Activated T-cell treated with anti-CD3 and anti-CD28 coated beads, Interleukin-2, amount 50 U/mL, for 1 hour (primary cell): Measurements from ENCODE around the gene MRPS27.

Source experiments
- DNase-seq: peaks from one replicate; pipeline ENCODE4 v3.0.0-alpha.2; 2020

The MRPS27 gene

DNA sequence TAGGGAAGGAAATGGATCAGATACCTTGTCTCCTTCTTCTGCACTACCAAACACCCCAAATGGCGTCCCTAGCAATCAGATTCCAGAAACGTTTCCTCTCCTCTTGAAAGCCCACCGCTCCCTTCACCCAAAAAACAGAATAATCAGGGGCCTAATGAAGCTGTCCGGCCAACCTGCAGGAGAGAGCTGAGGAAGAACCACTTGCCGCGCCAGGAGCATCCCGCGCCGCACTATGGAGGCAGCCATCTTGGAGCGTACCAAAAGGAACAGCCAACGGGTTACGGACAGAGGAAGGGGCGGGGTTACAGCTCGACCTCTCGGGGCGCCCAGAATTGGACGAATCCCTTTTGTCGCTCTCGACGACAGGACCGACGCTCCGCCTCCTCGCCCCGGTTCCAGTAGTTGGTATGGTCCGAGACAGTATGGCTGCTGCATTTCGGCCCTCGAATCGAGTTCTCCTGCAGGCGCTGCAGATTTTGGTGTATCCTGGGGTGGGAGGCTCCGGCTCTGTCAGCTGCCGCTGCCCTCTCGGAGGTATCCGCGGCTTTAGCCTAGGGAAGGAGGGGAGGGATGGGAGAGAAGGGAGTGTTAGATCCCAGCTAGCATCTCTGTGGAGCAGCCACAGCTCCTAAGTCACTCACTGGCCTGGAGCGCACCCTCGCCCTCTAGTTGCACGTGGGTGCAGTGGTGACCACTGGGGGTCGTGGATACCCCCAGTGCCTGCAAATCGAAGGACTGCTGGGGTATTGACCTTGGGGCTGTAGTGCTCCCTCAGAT, at the start of gene MRPS27, which contains the start of gene PTCD2:
Gene MRPS27 (minus strand): TSS at position 265 of the 777 bp plus-strand sequence. CDS start 19 bp downstream, at position 246.
Gene PTCD2 (plus strand): TSS at position 398 of the 777 bp plus-strand sequence. CDS start 10 bp downstream, at position 408.
- DNase-seq: peak; percentile 89

DNA sequence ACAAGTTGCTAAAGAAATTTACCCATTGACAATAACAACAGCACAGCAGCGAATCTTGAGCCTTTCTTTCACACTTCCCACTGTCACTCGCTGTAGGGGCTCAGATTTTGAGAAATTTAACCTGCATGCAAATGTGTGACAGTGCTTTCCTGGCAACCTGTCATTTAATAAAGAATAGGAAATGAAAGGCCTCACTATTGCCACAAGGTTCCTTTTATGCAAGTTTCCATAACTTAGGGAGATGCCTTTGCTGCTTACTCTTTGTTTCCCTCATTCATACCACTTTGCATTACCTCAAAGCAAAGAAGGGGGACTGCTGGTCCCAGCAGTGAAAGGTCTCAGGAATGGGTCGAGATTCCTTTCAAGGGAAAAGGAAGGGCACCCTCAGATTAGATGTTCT, 49.7 kb upstream of the MRPS27 start:
- DNase-seq: no peak

DNA sequence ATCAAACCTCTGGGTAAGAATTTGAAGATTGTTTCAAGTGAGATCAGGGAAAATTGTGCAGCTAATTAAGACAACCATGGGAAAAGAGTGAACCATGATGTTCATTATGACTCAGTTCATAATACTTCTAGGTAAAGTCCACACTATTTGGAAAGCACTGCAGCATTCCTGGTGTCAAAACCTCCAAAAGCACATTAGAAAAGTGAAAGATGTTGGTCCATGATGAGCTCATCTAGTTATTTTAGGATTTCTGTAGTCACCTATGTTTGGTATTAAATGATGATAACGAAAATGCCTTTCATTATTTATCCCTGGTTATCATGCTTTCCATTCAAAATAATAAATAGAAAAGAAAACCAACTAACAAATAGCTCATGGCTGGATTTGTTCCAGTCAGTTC, 49.3 kb upstream of the MRPS27 start:
- no peak for DNase-seq

DNA sequence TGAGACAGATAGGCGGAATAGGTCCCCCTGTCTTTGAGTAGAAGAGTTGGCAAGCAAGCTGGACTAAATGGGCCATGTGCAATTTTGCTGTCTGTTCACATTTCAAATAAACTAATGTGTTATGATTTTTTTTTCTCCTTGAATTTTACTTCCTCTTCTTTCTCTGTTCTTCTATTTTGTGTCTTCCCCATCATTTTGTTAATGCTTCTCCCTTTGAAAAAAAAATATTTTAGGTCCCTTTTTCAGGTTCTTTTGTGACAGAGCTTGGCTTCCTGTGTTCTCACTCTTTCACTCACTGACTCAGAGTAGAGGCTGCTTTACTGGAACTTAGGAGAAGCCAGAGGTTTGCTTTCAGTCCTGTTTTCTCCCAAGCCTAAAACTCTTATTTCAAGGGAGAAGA, 48.2 kb upstream of the MRPS27 start:
- DNase-seq: no peak

DNA sequence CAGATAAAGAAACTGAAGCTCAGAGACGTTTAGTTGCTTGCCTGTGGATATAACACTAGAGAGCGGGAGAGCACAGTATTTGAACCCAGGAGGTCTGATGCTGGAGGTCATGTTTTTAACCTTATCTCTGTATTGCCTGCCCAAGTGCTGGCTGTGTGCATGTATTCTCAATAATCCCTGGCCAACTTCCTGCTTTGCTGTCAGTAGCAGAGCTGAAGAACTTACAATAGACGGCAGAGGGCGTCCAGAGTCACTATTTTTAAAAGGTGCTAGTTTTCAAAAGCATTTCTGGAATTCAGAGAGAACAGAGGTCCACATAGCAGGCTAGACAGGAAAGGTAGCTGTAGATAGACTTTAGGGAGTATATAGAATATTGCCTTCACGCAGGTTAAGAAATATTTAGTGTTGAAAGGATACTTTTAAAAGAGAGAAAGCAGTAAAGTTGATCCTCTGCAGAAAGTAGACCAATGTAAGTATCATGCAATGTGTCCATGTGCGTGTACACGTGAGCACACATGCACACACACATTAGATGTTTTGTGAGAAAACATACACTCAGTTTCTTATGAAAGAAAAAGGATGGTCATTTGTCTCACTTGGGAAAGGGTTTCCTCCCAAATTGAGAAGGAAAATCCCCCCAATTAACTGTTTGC, 46.4 kb upstream of the MRPS27 start:
- DNase-seq: no peak

DNA sequence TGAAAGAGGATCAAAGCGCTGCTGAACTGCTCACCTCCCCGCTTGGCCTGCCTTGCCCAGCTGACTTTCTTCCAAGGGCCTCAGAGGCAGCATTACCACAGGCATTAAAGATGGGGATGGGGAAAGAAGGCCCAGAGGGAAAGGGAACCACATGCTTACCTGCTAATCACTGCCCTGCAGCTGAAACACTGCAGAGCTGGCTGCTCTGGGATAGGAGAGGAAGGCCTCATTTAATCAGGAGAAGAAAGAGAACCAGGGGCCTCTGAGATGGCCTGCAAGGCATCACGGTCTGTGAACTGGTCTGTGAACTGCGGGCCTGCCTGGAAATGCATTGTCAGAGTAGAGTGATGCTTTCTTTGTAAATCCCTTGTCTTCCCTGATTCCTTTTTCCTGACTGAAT, 44.9 kb upstream of the MRPS27 start:
- no peak for DNase-seq

DNA sequence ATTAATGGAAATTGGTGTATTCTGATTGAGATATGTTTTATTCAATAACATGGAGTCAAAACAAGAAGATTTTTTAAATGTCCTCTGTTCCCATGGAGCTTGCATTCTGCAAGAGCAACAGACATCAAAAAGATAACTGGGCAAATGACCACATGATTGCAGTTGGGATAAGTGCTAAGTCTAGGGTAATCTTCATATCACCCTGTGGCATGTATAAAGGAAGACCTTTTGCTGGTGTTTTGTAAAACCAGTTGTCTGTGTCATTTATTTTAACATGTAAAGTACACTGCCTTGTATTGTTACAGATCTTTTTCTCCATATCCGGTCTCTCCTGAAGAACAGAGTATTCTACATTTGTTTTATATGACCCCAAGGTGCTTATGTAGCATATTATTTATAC, 44.1 kb upstream of the MRPS27 start:
- DNase-seq: no peak

DNA sequence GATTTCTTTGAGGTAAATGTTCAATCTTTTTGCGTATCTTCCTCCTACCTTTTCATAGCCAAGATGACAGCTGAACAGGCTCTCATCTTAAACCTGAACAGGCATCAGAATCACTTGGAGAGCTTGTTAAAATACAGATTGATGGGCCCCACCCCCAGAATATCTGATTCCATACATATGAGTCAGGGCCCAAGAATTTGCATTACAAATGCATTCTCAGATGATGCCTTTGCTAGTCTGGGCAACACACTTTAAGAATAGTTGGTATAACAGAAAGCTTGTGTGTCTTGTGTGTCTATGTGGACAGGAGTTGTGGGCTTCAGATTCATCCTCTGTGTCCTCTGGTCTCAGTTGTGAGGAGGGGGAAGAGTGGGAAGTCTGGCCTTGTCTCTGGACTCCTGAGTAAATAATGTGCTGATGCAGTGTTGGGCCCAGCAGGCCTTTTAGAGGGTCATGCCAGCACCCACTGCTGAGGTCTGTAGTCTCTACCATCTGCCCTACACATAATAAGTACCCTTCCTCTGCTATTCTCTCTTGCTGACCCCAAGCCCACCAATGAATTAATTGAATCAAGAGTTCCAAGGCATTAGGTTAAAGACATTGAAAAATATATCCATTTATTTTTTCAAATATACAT, 43.2 kb upstream of the MRPS27 start:
- no peak for DNase-seq

DNA sequence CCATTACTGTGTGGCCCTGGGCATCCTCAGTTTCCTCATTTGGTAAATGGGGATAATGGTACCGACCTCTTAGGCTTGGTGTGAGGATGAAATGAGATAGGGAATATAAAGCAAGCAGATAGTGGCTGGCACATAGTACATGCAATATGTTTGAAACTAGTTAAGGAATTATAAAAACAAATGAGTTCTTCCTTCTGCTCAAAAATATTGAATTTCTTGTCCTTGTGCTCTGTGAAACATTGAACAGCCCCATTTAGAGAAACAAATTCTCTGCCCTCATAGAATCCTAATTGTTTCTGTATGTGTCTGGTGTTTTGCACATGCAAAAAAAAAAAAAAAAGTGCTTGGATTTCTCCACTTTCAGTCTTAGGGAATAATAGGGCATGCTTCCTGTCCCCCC, 39.8 kb upstream of the MRPS27 start:
- DNase-seq: no peak

DNA sequence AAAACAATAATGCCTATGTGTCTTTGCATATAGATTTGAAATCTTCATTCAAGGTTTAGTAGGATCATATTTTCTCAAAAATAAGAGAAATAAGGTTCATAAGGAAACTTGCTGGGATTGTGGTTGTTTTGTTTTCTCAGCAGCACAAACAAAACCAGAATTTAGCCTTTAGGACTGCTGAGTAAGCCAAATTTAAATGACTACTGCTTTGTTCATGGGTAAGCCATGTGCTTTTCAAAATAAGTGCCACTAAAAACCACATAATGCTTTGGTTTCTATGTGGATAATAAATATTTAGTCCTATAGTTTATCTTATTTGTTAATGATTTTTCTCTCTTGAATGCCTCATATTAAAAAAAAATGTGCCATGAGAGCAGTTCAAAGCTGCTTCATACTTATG, 38.9 kb upstream of the MRPS27 start:
- DNase-seq: no peak

DNA sequence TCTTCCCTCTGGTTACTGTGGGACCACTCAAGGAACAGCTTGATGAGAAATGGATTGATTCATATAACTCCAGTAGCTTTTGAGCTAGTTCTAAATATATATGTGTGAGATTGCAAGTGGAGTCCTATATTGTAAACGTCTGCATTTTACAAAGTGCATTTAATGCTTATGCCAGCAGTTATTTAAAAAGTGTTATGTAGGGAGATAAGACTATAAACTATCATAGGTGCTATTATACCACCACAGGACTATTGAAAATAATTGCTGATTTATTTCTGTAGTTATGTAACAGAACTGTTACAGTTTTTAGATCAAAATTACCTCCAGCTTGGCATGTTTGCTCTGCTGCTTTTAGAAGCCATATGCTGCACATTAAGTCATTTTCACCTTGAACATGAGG, 36.3 kb upstream of the MRPS27 start:
- DNase-seq: no peak

DNA sequence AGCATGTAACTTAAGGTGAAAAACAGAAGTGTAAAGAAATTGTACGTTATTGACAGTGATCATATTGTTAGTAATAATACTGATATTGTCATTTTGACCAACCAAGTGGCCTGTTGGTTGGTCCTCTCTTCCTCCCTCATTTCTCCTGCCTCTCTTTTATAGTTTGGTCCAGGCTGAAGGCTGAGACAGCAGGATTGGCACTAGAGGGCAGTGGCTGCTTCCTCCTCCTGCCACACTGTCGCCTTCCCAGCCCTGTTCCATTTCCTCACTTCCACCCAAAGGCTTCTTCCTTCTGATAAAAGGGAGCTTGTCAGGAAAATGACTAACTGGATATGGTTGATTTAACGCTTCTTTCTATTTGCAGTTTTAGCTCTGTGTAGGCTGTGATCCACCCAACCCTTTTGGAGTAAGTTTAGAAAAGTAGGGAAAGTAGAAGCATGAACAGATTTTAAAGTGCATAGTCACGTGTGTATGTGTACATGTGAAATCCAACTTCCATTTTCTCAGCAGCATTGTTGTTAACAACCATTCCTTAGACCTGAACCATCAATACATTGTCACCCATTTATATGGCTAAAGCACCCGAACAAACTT, 35.8 kb upstream of the MRPS27 start:
- DNase-seq: no peak

DNA sequence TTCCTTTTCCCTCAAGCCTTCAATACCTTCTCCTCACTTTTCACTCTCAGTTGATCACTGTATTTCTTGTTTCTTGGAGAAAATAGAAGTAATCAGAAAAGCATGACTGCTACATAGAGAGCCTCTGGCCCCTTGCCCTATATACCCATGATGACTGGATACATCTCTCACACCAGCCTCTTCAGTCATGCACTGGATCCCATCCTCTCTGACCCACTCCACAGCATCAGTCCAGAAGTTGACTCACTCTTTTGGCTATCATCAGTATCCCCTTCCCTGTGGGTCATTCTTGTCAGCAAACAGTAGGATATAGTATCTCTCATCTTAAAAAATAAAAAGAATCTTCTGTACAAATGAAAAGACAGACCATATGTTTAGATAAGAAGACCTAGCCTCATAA, 33.0 kb upstream of the MRPS27 start:
- no peak for DNase-seq

DNA sequence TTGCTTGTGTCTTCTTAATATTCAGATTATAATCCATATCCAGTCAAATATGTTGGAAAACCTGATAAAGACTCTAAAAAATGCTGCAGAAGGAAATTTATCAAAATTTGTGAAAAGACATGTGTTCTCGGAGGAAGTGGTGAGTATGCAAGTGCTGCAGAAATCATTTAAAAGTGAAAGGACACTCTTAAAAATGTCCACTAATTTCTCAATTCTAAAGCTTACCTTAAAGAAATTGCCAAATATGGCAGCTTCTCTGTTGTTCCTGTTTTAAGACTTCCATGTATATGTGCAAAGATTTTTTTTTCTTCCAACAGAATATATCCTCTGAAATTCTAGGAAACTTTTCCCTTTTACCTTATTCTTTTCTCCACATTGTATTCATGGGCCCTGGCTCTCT, 32.6 kb upstream of the MRPS27 start:
- DNase-seq: no peak

DNA sequence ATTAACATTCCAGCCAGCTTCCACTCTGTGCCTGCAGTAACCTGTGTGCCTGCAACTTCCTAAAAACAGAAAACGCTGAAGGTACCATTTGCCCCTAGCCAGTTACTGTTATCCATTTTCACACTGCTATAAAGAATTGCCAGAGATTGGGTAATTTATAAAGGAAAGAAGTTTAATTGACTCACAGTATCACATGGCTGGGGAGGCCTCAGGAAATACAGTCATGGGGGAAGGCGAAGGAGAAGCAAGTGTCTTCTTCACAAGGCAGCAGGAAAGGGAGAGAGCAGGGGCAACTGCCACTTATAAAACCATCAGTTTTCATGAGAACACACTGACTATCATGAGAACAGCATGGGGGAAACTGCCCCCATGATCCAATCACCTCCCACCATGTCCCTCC, 31.3 kb upstream of the MRPS27 start:
- DNase-seq: no peak

DNA sequence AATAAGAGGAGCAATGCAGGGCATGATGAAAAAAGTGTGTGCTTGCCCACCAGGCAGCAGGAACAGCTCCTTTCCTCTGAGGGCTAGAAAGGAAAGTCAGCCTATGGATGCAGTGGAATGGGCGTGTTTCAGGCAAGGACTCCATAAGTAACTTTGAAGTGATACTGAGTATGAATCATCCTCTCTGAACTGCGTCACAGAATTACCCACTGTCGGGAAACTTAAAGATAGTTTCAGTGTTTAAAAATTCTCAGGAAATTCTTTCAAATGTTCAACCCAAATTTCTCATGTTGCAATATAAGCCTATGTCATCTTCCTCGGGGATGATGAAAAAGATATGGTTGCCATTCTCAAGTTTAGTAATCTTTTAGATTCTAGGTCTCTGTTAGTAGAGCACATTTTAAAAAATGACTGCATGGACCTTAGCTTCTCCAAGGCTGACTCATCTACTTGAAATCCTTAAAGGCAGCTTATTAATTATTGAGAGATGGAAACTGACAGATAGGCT, 27.8 kb upstream of the MRPS27 start:
- DNase-seq: no peak

DNA sequence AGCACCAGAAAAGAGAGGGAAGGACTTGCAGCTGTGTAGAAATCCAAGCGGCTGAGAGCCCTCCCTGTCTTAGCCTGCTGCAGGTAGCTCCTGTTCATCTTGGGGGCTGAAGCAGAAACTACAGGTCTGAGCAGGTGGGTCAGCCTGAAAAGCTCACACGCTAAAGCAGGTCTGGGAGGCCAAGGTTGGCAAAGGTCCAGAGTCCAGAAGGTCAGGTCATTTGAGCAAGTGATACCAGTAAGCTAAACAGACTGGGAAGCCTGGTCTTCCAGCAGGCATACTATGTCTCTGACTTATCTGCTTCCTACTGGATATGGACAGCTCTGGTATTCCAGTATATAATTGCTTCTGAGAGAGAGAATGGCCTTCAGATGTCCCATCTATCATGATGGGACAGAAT, 26.4 kb upstream of the MRPS27 start:
- DNase-seq: no peak

DNA sequence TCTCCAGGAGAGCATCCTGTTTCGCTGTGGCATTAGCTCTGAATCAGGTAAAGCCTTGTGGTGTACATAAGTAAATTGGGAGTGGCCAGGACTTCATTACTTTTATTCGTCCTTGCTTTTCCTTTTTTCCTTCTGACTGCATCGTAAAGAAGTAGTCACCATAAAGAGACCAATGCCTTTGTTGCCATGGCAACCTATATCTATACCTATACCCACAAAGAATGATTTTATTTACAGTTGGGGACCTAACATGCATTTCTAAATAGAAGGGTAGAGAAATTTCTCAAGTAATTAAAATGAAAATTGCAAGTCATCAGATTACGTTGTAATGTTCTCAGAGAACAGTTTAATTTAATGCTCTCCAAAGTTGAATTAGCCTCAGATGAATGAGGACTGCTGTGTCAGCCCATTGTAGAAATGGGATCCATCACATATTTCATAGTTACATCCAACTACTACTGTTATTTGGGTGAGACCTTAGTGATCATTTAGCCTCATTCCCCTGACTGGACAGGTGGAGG, 18.7 kb upstream of the MRPS27 start:
- no peak for DNase-seq

DNA sequence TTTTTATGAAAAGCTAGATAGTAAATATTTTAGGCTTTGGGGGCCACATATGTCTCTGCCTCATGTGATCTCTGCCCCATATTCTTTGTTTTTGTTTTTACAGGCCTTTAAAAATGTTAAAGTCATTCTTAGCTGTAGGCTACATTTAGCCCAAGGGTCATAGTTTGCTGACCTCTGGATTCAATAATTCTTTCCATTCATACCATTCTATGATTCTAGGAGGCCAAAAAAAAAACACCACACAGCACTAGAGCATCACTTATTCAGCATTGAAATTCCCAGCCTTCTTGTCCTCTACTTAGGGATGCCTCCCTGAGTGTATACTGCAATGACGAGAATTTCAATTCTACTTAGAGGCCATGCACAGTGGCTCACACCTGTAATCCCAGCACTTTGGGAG, 17.1 kb upstream of the MRPS27 start:
- DNase-seq: no peak

DNA sequence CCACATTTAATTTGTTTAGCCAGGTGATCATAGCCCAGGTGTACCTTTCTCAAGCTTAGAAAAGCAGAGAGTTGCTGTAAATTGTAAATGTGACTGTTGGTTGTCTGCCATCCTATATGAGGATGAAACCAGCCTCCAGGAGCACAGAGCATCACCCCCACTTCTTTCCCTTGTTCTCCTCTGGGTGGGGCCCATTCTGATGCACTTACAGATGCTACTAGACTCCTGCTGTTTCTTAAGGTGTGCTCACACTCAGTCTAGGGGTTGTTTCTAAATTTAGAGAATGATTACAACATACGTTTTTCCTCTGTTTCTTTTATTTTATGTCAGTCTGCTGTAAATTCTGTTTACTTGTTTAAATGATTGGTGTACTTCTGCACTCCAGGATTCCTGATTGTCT, 10.7 kb upstream of the MRPS27 start:
- no peak for DNase-seq

DNA sequence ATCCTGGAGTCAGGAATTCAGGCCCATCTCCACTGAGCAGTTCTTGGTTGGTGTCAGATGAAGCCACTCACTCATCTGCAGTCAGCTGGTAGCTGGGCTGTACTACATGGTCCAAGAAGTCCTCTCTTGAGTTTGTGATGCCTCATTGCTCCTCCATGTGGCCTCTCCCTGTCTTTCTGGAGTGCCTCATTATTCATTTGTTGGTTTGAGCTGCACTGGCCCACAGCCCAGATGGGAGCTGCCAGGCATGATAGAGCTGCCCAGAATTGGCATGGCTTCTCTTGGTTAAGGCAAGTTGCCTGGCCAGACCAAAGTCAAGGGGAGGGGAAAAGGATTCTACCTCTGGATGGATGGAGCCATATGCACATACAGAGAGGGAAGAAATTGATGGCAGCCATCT, 8.1 kb upstream of the MRPS27 start:
- no peak for DNase-seq

DNA sequence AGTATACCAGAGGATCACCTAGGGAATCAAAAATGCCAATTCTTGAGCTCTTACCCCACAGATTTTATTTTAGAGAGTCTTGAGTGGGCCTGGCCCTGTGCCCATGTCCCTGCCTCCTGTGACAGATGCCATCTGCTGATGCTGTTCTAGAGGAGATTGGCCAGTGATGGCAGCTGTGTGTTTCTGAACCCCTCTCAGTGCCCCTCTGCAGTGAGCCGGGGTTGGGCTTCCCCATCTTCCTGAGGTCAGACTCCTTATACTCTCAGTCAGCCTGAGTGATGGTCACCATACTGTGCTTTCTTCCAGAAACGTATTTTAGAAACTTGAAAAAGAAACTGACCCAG, 6.2 kb upstream of the MRPS27 start:
- DNase-seq: no peak

DNA sequence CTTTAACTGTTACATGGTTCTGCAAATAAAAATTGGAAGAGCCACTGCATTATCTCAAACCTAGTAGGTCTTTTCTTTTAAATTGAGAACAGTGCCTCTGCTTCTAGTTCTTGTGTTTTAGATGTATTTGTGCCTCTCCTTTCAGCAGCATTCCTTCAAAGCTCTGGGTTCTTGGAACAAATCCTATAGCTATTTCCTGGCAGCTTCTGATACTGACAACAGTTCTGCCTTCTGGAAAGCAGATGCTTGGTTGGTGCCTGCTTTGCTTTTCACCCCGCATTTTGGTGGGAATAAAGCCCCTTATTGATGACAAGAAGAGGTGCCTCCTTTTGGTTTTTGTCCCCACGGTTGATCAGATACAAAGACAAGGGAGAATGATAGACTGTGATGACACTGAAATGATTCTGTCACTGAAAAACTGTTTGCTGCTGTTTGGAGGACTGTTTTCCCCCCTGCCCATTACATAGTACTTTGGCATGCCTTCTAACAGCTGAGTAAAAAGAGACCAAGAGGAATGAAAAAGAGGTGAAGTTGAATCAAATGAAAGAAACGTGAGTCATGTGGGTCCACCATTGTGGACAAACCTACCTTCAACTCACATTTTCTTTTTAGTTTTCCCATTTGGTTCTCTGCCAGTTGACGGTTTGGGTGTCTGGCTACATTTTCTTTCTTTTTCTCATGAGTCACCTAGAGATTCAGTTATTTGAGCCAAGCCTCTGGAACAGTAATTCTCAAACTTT, 5.7 kb upstream of the MRPS27 start:
- no peak for DNase-seq
